Ramos (cell line): ENCODE measurements around the gene HGS.
"Not testable (repeated sequence)": the region's sequence is repeated elsewhere in the genome, so short reads cannot be mapped to it uniquely, and the experiment has no call there.

Experiments
- in situ Hi-C: fragments of 300-500 bp; cut with MboI; formaldehyde crosslinking; loops from one replicate; pipeline ENCODE4 v1.14.3; 2022; ENCODE audit warnings: low sequenced_read_pairs; ENCODE audit not compliant: unreplicated experiment

HGS gene

GRCh38 chr17:81655378-81656117 lies 28.3 kb upstream of the HGS start:
- in situ Hi-C loops, result no loop called here

- in situ Hi-C loops, result no loop called here
Measured at GRCh38 chr17:81656118-81656743, 27.6 kb upstream of the HGS start, which contains the start of gene PDE6G. Gene PDE6G, minus strand, starts transcription at chr17:81656542. Its CDS starts 3,237 bp downstream, at chr17:81653305.

- in situ Hi-C loops, result no loop called here
Measured at GRCh38 chr17:81656835-81657234, 27.0 kb upstream of the HGS start.

GRCh38 chr17:81659038-81659437 lies 24.8 kb upstream of the HGS start:
- in situ Hi-C loops, result no loop called here

- in situ Hi-C loops, result no loop called here
Measured at GRCh38 chr17:81660441-81660840, 23.4 kb upstream of the HGS start.

GRCh38 chr17:81662002-81662401 lies 21.8 kb upstream of the HGS start:
- in situ Hi-C loops, result no loop called here

GRCh38 chr17:81664051-81664470 lies 19.8 kb upstream of the HGS start:
- in situ Hi-C loops, result no loop called here

- in situ Hi-C loops, result no loop called here
Measured at GRCh38 chr17:81665205-81666091, 18.4 kb upstream of the HGS start.

- in situ Hi-C loops, result no loop called here
Measured at GRCh38 chr17:81666092-81666341, 17.8 kb upstream of the HGS start.

GRCh38 chr17:81666342-81667191 lies 17.2 kb upstream of the HGS start, which contains the start of the genes CCDC137 and OXLD1:
Gene CCDC137, plus strand, starts transcription at chr17:81666737. Its CDS starts 30 bp downstream, at chr17:81666767.
Gene OXLD1, minus strand, starts transcription at chr17:81666605. Its CDS starts 28 bp downstream, at chr17:81666577.
- in situ Hi-C loops, result no loop called here

GRCh38 chr17:81667754-81668153 lies 16.1 kb upstream of the HGS start:
- in situ Hi-C loops, result no loop called here

GRCh38 chr17:81672504-81672903 lies 11.3 kb upstream of the HGS start:
- in situ Hi-C loops, result no loop called here

- in situ Hi-C loops, result no loop called here
Measured at GRCh38 chr17:81672954-81673353, 10.9 kb upstream of the HGS start.

- in situ Hi-C loops, result no loop called here
Measured at GRCh38 chr17:81673561-81674258, 10.1 kb upstream of the HGS start.

GRCh38 chr17:81675515-81676221 lies 8.1 kb upstream of the HGS start:
- in situ Hi-C loops, result not testable (repeated sequence)

- in situ Hi-C loops, result no loop called here
Measured at GRCh38 chr17:81676906-81677305, 6.9 kb upstream of the HGS start.

- in situ Hi-C loops, result no loop called here
Measured at GRCh38 chr17:81680150-81680549, 3.7 kb upstream of the HGS start.

GRCh38 chr17:81681672-81682071 lies 2.1 kb upstream of the HGS start:
- in situ Hi-C loops, result no loop called here
